ENCODE results near the gene CCDC69.
A peak's percentile ranks its signal among the peaks of the same experiment; 100 is the strongest.
"Not testable (repeated sequence)": the region's sequence is repeated elsewhere in the genome, so short reads cannot be mapped to it uniquely, and the experiment has no call there.

CCDC69 gene

GRCh38 chr5:151219789-151220188, 4.1 kb downstream of the CCDC69 start:
- no peak for DNase-seq

GRCh38 chr5:151219138-151219537, 4.8 kb downstream of the CCDC69 start:
- DNase-seq, result no peak

GRCh38 chr5:151218177-151218576, 5.7 kb downstream of the CCDC69 start:
- no peak for DNase-seq

- no peak for DNase-seq
Observed at GRCh38 chr5:151216781-151217180, 7.1 kb downstream of the CCDC69 start.

GRCh38 chr5:151215546-151215880, 8.4 kb downstream of the CCDC69 start:
- no peak for DNase-seq

- DNase-seq, result no peak
Observed at GRCh38 chr5:151214614-151215545, 9.0 kb downstream of the CCDC69 start.

- DNase-seq, result no peak
Observed at GRCh38 chr5:151213803-151214613, 9.9 kb downstream of the CCDC69 start.

GRCh38 chr5:151212406-151212798, 11.5 kb downstream of the CCDC69 start:
- no peak for DNase-seq

- DNase-seq, result no peak
Observed at GRCh38 chr5:151208481-151208914, 15.4 kb downstream of the CCDC69 start.

GRCh38 chr5:151205411-151205810, 18.5 kb downstream of the CCDC69 start:
- DNase-seq, result no peak

- no peak for DNase-seq
Observed at GRCh38 chr5:151204051-151204450, 19.8 kb downstream of the CCDC69 start.

- DNase-seq, result peak; percentile 3
Observed at GRCh38 chr5:151202381-151203139, 21.3 kb downstream of the CCDC69 start.

GRCh38 chr5:151200913-151201595, 22.8 kb downstream of the CCDC69 start:
- DNase-seq, result no peak

- DNase-seq, result no peak
Observed at GRCh38 chr5:151199581-151200185, 24.2 kb downstream of the CCDC69 start.

GRCh38 chr5:151198861-151199260, 25.0 kb downstream of the CCDC69 start:
- DNase-seq, result no peak

GRCh38 chr5:151197291-151197600, 26.6 kb downstream of the CCDC69 start:
- DNase-seq, result not testable (repeated sequence)

- no peak for DNase-seq
Observed at GRCh38 chr5:151196556-151197290, 27.2 kb downstream of the CCDC69 start.

- DNase-seq, result no peak
Observed at GRCh38 chr5:151195622-151196021, 28.3 kb downstream of the CCDC69 start.

GRCh38 chr5:151192626-151193025, 31.3 kb downstream of the CCDC69 start:
- DNase-seq, result no peak

GRCh38 chr5:151191661-151192060, 32.2 kb downstream of the CCDC69 start:
- no peak for DNase-seq

GRCh38 chr5:151189151-151189550, 34.7 kb downstream of the CCDC69 start:
- DNase-seq, result no peak

GRCh38 chr5:151186538-151186937, 37.4 kb downstream of the CCDC69 start:
- DNase-seq, result no peak
